ENCODE measurements around the gene ST6GALNAC6.

The ST6GALNAC6 gene

DNA sequence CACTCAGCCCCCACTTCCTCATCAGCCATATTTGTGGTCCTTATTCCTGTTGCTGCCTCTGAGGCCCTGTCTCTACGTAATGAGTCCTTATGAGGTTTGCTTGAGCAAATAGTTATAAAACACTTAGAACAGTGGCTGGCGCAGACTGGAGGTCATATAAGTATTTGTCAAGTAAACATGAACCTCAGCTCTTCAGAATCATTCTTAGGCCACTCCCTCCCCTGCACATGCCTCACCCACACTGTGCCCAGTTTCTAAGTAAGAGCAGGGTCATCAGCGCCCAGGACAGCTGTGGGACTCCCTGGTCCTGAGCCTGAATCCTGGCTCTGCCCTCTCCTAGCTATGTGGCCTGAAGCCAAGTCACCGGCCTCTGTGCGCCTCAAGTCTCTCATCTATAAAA is 13.5 kb upstream of the ST6GALNAC6 start:
- TF ChIP-seq, protein P1, sequence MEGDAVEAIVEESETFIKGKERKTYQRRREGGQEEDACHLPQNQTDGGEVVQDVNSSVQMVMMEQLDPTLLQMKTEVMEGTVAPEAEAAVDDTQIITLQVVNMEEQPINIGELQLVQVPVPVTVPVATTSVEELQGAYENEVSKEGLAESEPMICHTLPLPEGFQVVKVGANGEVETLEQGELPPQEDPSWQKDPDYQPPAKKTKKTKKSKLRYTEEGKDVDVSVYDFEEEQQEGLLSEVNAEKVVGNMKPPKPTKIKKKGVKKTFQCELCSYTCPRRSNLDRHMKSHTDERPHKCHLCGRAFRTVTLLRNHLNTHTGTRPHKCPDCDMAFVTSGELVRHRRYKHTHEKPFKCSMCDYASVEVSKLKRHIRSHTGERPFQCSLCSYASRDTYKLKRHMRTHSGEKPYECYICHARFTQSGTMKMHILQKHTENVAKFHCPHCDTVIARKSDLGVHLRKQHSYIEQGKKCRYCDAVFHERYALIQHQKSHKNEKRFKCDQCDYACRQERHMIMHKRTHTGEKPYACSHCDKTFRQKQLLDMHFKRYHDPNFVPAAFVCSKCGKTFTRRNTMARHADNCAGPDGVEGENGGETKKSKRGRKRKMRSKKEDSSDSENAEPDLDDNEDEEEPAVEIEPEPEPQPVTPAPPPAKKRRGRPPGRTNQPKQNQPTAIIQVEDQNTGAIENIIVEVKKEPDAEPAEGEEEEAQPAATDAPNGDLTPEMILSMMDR (conservative IDR thresholded peaks at IDR 0.05) = no peak
- peak overlapping the region; percentile 39 for H3K27ac ChIP-seq

DNA sequence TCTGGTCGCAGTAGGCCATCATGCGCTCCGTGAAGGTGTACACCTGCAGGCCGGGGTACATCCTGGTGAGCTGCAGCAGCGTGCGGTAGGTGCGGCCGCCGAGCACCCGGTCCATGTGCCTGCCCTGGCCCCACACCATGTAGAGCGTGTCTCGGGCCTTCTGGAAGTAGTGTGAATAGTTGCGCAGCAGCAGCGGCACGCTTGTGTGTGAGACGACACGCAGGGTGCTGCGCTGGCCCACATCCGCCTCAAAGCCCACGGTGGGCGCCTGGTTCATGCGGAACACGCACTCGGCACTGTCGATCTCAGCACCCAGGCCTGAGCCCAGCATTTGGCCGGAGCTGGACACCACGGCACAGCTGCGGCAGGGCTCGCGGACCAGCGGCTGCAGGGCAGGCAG is 12.9 kb upstream of the ST6GALNAC6 start:
- peak overlapping the region; percentile 39 for H3K27ac ChIP-seq
- TF ChIP-seq, protein P1 (conservative IDR thresholded peaks at IDR 0.05) = no peak

DNA sequence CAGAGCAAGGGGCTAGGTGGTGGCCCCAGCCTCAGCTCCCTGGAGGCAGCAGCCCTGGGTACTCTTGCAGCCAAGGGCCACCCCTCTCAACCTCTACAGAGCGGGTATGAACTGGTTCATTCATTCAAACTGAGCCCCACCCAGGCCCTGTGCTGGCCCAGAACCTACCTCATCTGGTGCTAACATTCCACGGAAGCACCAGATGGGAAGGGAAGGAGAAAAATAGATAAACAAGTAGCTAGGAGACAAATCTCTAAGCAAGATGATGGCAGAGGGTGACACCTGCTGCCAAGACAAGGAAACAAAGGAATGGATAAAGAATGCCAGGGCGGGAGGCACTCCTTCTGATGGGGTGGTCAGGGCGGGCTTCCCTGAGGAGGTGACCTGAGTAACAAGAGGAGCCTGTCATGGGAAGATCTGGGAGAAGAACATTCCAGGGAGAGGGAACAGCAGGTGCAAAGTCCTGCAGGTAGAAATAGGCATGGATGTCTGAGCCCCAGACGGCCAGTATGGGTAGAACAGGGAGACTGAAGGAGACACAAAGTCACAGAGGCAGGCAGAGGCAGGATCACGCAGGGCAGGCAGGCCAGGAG is 11.3 kb upstream of the ST6GALNAC6 start:
- H3K27ac ChIP-seq = no peak overlapping the region; the same call in 1 of the 2 replicates
- TF ChIP-seq, protein P1 (conservative IDR thresholded peaks at IDR 0.05) = peak; percentile 69

DNA sequence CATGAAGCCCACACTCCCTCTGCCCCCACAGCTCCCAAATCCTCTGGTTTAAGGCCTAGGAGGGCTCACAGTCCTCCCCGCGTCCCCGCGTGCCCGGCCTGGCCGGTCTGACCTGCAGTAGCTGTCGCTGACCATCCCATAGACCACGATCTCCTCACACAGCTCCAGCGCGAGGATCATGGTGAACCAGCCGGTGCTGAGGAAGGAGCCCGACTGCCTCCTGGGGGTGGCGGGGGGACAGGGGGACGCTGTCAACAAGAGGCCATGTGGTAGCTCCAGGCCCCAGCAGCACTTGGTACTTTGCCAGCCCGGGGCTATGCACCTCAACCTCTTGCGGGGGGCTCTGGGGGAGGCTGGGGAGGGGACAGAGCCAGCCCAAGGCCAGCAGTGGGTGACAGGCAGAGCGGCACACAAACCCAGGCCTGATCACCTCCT is 10.5 kb upstream of the ST6GALNAC6 start:
- H3K27ac ChIP-seq = no peak overlapping the region; the same call in 1 of the 2 replicates
- TF ChIP-seq, protein P1 (conservative IDR thresholded peaks at IDR 0.05) = no peak

DNA sequence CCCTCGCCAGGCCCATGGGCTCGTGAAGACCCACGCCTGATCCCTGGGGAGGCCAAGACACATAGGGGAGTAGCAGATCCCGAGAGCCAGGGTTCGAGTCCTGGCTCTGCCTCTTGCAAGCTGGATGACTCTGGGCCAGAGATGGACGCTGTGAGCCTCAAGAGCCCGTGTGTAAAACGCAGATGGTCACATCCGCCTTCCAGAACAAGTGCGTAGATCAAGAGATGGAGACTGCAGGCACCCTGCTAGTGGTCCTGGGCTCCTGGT is 9.2 kb upstream of the ST6GALNAC6 start:
- TF ChIP-seq, protein P1 (conservative IDR thresholded peaks at IDR 0.05) = no peak
- H3K27ac ChIP-seq = no peak overlapping the region

DNA sequence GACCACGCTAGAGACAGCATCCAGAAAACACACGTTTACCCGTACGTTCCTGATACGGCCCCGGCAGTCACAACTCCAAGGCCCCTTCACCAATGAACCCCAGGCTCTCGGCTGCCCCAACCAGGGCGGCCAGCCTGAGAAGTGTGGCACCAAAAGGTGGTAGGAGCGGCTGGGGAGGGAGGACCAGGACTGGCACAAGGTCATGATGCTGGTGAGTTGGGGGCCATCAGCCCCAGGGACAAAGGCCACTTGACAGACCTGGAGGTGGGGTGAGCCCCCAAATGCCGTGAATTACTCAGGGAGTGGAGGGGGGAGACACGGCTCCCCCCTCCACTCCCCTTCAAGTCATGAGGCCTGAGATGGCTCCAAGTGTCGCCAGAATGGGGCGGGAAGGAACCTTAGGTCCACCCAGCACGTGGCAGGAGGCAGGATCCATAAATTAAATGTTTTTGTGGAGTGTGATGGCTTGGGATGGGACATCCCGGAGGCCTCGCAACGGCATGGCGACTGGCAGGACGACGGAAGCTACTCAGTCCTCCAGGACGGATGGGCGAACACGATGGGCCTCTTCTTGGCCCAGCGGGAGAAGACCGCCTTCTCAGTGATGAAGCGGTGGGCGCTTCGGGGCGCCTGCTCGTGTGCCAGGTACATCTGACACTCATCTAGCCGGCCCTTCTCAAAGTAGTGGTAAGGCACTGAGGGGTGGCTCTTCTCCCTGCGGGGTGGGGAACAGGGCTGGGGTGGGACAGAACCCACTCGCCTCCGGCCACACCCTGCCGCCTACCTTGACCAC is 8.7 kb upstream of the ST6GALNAC6 start:
- TF ChIP-seq, protein P1 (conservative IDR thresholded peaks at IDR 0.05) = no peak
- H3K27ac ChIP-seq = no peak overlapping the region

DNA sequence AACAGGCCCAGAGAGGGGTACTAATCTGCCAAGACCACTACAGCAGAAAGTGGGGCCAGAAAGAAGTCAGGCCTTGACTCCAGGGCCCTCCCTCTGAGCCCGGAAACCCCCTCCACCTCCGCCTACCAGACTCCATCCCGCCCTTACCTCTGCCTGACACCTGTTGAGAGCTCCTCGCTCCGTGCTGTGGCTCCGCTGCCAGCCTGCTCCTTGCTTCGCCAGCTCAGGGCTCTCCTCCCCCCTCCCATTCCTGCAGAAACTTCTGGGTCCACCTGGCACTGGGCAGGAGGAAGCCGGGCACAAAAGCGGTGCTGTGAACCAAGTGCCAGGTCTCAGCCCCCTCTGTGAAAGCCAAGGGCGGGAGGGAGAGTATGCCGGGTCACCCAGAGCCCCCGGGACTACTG is 6.4 kb upstream of the ST6GALNAC6 start:
- TF ChIP-seq, protein P1 (conservative IDR thresholded peaks at IDR 0.05) = no peak
- H3K27ac ChIP-seq = no peak overlapping the region

Data from VCaP (cell line).